K562 (cell line): ENCODE measurements around the gene GHRL. TPM values are rescaled to one million over a fixed set of nuclear protein-coding genes. Genes with fewer than 3 reads are reported as not detected.
A peak's percentile ranks its signal among the peaks of the same experiment; 100 is the strongest.

Experiments
- CREB3 ChIP-seq: fragments of 450-650 bp; conservative IDR thresholded peaks from 2 replicates; pipeline ENCODE4 v1.6.1; 2016; ENCODE audit warnings: missing genetic modification characterization, low read depth, mild to moderate bottlenecking, missing compliant biosample characterization, moderate library complexity
- CREB3L1 ChIP-seq: fragments of 450-650 bp; IDR thresholded peaks from 2 replicates; pipeline ENCODE4 v1.6.1; 2014; ENCODE audit warnings: low read depth, mild to moderate bottlenecking, moderate library complexity, borderline replicate concordance
- ETV6 ChIP-seq, 3 experiments: fragments of 150-350 bp in 1 of 3; sonication (generic) in 1 of 3; formaldehyde crosslinking in 1 of 3; IDR thresholded peaks; 2 replicates each; pipeline versions ENCODE4 v1.6.1 to v1.8.0; 2014 to 2022; ENCODE audit warnings: borderline replicate concordance in 2 of 3, low read depth in 2 of 3, antibody characterized with exemption in 1 of 3, low read length in 1 of 3, mild to moderate bottlenecking in 1 of 3, missing genetic modification reagents in 1 of 3
- EWSR1 ChIP-seq: fragments of 450-650 bp; IDR thresholded peaks from 2 replicates; pipeline ENCODE4 v1.6.1; 2018; ENCODE audit warnings: borderline replicate concordance, mild to moderate bottlenecking, low read depth, moderate library complexity; ENCODE audit not compliant: partially characterized antibody
- EZH2 ChIP-seq: IDR thresholded peaks from 2 replicates; pipeline ENCODE4 v1.6.1; 2012; ENCODE audit warnings: low read depth, mild to moderate bottlenecking, inconsistent platforms, low read length, borderline replicate concordance
- HNRNPK ChIP-seq: fragments of 200-400 bp; formaldehyde crosslinking; IDR thresholded peaks from one replicate; pipeline ENCODE4 v1.6.1; 2018; ENCODE audit warnings: mild to moderate bottlenecking, low read depth, low read length; ENCODE audit not compliant: poor library complexity, severe bottlenecking
- HNRNPL ChIP-seq: fragments of 200-400 bp; formaldehyde crosslinking; IDR thresholded peaks from 2 replicates; pipeline ENCODE4 v1.6.1; 2017; ENCODE audit warnings: low read depth, mild to moderate bottlenecking, low read length
- ILF3 ChIP-seq: fragments of 450-650 bp; IDR thresholded peaks from 2 replicates; pipeline ENCODE4 v1.6.1; 2018; ENCODE audit warnings: antibody characterized with exemption, mild to moderate bottlenecking, moderate library complexity, borderline replicate concordance
- KDM2B ChIP-seq: fragments of 250-450 bp; sonication (Bioruptor Pico); IDR thresholded peaks from 2 replicates; pipeline ENCODE4 v1.8.0; 2021; ENCODE audit warnings: mild to moderate bottlenecking, moderate library complexity
- MEF2A ChIP-seq: IDR thresholded peaks from 2 replicates; pipeline ENCODE4 v1.6.1; 2011; ENCODE audit warnings: low read depth, mild to moderate bottlenecking, low read length, moderate library complexity; ENCODE audit not compliant: control insufficient read depth
- NFATC3 ChIP-seq: fragments of 450-650 bp; IDR thresholded peaks from 2 replicates; pipeline ENCODE4 v1.6.1; 2017; ENCODE audit warnings: mild to moderate bottlenecking
- POLR2B ChIP-seq: fragments of 450-650 bp; IDR thresholded peaks from 2 replicates; pipeline ENCODE4 v1.6.1; 2018; ENCODE audit warnings: low read depth; ENCODE audit not compliant: partially characterized antibody
- THRAP3 ChIP-seq: fragments of 450-650 bp; IDR thresholded peaks from 2 replicates; pipeline ENCODE4 v1.6.1; 2016; ENCODE audit warnings: mild to moderate bottlenecking, inconsistent platforms, borderline replicate concordance
- ZNF311 ChIP-seq: fragments of 250-450 bp; sonication (Bioruptor Pico); IDR thresholded peaks from 2 replicates; pipeline ENCODE4 v1.4.0; 2020; ENCODE audit warnings: mild to moderate bottlenecking, moderate library complexity
- ZNF584 ChIP-seq: fragments of 200-800 bp; sonication (Bioruptor generic); IDR thresholded peaks from 2 replicates; pipeline ENCODE4 v1.6.1; 2016; ENCODE audit warnings: low read depth, mild to moderate bottlenecking, missing genetic modification characterization, missing compliant biosample characterization
- ZNF76 ChIP-seq: fragments of 250-450 bp; sonication (Bioruptor Pico); IDR thresholded peaks from 2 replicates; pipeline ENCODE4 v1.4.0; 2020; ENCODE audit warnings: mild to moderate bottlenecking, moderate library complexity, borderline replicate concordance
- polyA plus RNA-seq, 8 experiments: library from polyadenylated mRNA; depleted of rRNA in 4 of 8; stranded (reverse) in 5 of 8; unstranded in 3 of 8; fragments of >200 nt; fragmentation: Nextera tagmentation in 2 of 8; fragmentation: Illumina TruSeq in 1 of 8; extraction: Ambion mirVana in 2 of 8; extraction: Trizol in 1 of 8; gene quantifications; 2 replicates each; pipeline versions ENCODE4 v1.2.1 to v1.2.3, GENCODE V29; 2011 to 2014; ENCODE audit warnings: inconsistent platforms in 1 of 8, missing spikeins in 1 of 8
- total RNA-seq, 7 experiments: library from RNA; depleted of rRNA in 6 of 7; stranded (reverse); fragments of >200 nt in 6 of 7; fragmentation: Illumina TruSeq in 2 of 7; extraction: Trizol in 2 of 7; gene quantifications; 2 replicates each; pipeline versions ENCODE4 v1.2.1 to v1.2.3, GENCODE V29; 2011 to 2021; ENCODE audit warnings: low replicate concordance in 1 of 7
- TF ChIP-seq, protein P1 (sequence below): sonication (generic); IDR thresholded peaks from 2 replicates; pipeline ENCODE4 v1.6.1; 2016
- TF ChIP-seq, protein P2 (sequence below): fragments of 450-650 bp; IDR thresholded peaks from 2 replicates; pipeline ENCODE4 v1.6.1; 2016; ENCODE audit warnings: borderline replicate concordance

GHRL gene
- total and polyA plus RNA-seq, 9 of the 15 experiments (the other 6 are each of a cell fraction or from before 2014, with no cell fraction given): 0.08 to 0.29 (median 0.15) TPM; not detected in 5

DNA sequence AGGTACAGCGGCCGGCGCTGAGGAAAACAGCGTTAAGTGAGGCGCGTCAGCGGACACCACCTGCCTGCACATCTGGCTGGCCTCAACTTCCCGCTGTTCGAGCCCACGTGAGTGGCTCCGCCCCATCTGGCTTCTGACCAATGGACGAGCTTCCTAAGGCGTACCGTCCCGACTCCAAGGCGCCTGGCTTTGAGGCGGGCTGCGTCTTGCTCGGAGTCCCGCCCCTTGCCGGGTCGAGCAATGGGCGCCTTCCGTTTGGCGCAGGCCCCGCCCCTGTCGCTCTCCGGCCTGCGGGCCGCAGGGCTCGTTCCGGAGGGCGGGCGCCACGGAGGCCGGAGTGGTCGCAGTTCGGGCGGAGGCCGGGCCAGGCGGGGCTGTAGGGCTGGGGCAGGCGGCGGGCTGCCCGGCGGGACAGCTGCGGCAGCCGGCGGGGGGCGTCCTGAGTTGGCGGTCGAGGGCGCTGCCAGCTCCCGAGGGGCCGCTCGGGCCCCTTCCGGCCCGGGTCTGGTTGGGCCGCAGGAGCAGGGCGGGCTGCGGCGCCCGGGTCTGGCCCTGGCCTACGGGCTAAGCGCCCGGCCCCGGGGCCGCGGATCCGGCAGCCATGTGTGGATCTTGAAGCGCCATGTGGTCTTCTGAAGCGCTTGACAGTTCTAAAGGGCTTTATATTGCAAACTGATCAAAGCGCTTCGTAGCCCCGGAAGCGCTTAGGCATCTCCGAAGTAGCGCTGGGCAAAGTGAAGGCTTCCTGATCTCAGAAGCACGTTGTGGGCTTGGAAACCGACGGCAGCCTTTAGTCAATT lies 44.4 kb downstream of the GHRL start, which contains the start of gene TATDN2 (continued):
- no peak for TF ChIP-seq CREB3
- TF ChIP-seq EWSR1: no peak
- TF ChIP-seq HNRNPK: no peak
- no peak for TF ChIP-seq NFATC3
- TF ChIP-seq KDM2B: no peak
- 0 out of 2 replicates have a peak, but pooled peaks have one; percentile 62 for TF ChIP-seq ZNF584 (CRISPR knock-in tag)
- TF ChIP-seq EZH2: no peak
- TF ChIP-seq MEF2A: no peak
- TF ChIP-seq, protein P1, sequence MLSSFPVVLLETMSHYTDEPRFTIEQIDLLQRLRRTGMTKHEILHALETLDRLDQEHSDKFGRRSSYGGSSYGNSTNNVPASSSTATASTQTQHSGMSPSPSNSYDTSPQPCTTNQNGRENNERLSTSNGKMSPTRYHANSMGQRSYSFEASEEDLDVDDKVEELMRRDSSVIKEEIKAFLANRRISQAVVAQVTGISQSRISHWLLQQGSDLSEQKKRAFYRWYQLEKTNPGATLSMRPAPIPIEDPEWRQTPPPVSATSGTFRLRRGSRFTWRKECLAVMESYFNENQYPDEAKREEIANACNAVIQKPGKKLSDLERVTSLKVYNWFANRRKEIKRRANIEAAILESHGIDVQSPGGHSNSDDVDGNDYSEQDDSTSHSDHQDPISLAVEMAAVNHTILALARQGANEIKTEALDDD: no peak
- TF ChIP-seq, protein P2, sequence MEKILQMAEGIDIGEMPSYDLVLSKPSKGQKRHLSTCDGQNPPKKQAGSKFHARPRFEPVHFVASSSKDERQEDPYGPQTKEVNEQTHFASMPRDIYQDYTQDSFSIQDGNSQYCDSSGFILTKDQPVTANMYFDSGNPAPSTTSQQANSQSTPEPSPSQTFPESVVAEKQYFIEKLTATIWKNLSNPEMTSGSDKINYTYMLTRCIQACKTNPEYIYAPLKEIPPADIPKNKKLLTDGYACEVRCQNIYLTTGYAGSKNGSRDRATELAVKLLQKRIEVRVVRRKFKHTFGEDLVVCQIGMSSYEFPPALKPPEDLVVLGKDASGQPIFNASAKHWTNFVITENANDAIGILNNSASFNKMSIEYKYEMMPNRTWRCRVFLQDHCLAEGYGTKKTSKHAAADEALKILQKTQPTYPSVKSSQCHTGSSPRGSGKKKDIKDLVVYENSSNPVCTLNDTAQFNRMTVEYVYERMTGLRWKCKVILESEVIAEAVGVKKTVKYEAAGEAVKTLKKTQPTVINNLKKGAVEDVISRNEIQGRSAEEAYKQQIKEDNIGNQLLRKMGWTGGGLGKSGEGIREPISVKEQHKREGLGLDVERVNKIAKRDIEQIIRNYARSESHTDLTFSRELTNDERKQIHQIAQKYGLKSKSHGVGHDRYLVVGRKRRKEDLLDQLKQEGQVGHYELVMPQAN: peak; percentile 71
- TF ChIP-seq CREB3L1: peak; percentile 71
- 0 out of 2 replicates have a peak, but pooled peaks have one; percentile 85 for TF ChIP-seq ILF3
- peak; percentile 63; the same call in 1 of the 2 replicates for TF ChIP-seq HNRNPL
- TF ChIP-seq POLR2B: peak; percentile 39
- TF ChIP-seq ETV6 (IDR thresholded peaks at IDR 0.05; ENCODE audit: borderline replicate concordance in 1 of 2, low read depth in 2 of 2, low read length in 1 of 2): no peak
- TF ChIP-seq ETV6 (CRISPR knock-in tag; IDR thresholded peaks at IDR 0.05; ENCODE audit: borderline replicate concordance): no peak
- TF ChIP-seq ZNF76 (CRISPR knock-in tag): peak; percentile 69; the same call in 1 of the 2 replicates
- no peak for TF ChIP-seq ZNF311 (CRISPR knock-in tag)
- no peak for TF ChIP-seq THRAP3
